T-helper 2 cell treated with Interferon-gamma antibody and Interleukin-4, amounts not matched to agents 100 ng/mL and 5 ng/mL, for 36 hours (primary cell): Measurements from ENCODE around the gene CALN1. TPM values are rescaled to one million over a fixed set of nuclear protein-coding genes. Genes with fewer than 3 reads are reported as not detected.

Experiments used
- intact Hi-C: fragments of 100-400 bp; cut with micrococcal nuclease; formaldehyde crosslinking; loops from one replicate; pipeline ENCODE4 v1.15.1; 2023
- total RNA-seq: library from RNA; stranded (reverse); gene quantifications from 2 replicates; pipeline ENCODE4 v1.2.3, GENCODE V29; 2022

Gene CALN1
- total RNA-seq, 1 donor from 2014 or later, result not detected

DNA sequence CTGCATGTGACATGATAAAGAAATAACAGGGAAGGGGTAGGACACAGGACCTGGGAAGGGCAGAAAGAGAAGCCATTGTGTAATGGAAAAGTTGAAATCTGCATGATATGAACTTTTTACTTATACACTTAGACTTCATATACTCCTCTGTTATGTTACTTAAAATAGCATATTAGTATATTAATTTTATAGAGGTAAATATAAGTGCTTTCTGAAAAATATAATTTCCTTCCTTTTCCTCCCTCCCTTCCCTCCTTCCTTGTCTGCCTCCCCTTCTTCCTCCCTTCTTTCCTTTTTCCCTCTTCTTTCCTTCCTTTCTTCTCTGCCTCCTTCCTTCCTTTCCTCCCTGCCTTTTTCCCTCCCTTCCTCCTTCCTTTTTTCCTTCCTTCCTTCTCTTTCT, 363.7 kb downstream of the CALN1 start:
- intact Hi-C loops, result no loop called here

GRCh38 chr7:72042855-72043254, 369.3 kb downstream of the CALN1 start:
- intact Hi-C loops, result no loop called here

DNA sequence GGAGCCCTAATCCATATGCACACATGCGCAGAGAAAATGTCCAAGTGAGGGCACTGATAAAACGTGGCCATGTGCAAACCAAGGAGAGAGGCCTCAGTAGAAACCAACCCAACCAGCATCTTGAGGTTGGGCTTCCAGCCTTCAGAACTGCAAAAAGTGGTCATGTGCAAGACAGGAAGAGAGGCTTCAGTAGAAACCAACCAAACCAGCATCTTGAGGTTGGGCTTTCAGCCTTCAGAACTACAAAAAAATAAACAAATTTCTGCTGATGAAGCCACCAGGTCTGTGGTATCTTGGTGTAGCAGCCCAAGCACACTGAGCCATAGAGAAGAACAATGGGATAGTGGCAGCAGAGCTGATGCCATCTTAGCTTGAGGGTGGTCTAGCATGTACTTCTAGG, 371.5 kb downstream of the CALN1 start:
- intact Hi-C loops, result no loop called here

GRCh38 chr7:72039460-72039859, 372.7 kb downstream of the CALN1 start:
- intact Hi-C loops, result no loop called here

DNA sequence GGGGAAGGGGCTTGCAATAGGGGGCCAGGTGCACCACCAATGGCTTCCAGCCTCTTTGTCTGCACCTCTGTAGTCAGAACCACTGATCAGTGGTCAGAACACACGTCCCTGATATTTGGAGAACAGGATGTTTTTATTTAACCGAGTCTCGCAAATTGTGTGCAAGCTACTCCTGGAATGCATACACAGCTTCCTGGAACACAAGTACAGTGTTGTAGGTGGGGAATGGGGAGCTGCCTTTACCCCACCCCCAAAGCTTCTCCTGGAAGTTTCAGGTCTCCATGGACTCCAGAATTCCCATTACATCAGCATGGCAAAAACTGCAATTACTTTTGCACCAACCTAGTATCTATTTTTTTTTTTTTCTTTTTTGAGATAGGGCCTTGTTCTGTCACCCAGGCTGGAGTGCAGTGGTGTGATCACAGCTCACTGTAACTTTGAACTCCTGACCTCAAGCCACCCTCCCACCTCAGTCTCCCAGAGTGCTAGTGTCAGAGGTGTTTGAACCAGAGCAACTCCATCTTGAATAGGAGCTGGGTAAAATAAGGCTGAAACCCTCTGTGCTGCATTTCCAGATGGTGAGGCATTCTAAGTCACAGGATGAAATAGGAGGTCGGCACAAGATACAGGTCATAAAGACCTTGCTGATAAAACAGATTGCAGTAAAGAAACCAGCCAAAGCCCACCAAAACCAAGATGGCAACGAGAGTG, 374.0 kb downstream of the CALN1 start:
- intact Hi-C loops, result no loop called here

- intact Hi-C loops, result no loop called here
Observed at GRCh38 chr7:72037516-72037915, 374.6 kb downstream of the CALN1 start.

DNA sequence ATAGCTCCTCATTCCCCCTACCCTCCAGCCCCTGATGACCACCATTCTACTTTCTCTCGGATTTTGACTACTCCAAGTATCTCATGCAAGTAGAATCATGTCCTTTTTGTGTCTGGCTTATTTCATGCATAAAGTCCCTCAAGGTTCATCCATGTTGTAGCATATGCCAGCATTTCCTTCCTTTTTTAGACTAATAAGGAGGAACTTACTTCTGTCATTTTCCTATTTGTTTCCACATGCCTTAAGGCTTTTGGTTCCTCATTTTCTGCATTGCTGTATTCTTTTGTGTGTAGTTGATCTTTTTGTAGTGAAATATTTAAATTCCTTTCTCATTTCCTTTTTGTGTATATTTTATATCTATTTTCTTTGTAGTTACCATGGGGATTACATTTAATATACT, 376.9 kb downstream of the CALN1 start:
- intact Hi-C loops, result no loop called here

- intact Hi-C loops, result no loop called here
Observed at GRCh38 chr7:72032934-72033333, 379.2 kb downstream of the CALN1 start.

GRCh38 chr7:72030994-72031667, 381.0 kb downstream of the CALN1 start:
- intact Hi-C loops, result no loop called here

DNA sequence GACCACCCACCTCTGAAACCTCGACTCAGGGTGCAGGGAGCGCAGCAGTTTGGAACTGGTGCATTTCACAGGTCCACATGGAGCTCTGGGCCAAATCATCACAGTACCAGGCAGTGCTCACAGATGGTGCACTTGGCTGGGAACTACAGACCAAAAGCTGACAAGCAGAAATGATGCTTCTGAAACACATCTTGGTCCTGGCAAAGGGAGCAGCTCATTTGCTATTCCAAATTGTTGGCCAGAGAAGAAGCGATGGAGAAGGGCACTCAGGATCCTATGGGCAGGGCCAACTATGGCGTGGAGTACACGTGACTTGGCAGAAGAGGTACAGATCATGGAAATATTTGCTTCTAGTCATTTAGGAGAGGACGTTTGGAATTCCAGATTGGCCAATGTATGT, 383.9 kb downstream of the CALN1 start:
- intact Hi-C loops, result no loop called here

GRCh38 chr7:72025381-72025960, 386.7 kb downstream of the CALN1 start:
- intact Hi-C loops, result no loop called here

GRCh38 chr7:72023926-72024325, 388.2 kb downstream of the CALN1 start:
- intact Hi-C loops, result no loop called here

DNA sequence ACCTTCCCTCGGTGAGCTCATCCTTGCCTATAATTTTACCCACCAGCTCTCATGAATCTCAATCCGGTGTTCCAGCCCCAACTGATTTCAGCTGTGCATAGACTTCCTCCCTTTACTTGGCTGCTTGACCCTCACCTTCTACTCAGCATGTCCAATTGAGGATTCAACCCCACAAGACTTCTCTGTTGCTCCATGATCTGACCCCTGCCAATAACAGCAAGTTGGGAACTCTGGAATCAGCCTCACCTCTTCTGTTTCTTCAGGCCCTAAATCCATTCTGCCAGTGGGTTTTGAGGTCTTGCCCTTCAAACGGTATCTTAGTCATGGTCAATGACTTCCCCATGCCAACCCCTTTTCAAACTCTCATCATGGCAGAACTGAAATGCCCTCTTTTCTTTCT, 390.4 kb downstream of the CALN1 start:
- intact Hi-C loops, result no loop called here

- intact Hi-C loops, result no loop called here
Observed at GRCh38 chr7:72020311-72020710, 391.8 kb downstream of the CALN1 start.

DNA sequence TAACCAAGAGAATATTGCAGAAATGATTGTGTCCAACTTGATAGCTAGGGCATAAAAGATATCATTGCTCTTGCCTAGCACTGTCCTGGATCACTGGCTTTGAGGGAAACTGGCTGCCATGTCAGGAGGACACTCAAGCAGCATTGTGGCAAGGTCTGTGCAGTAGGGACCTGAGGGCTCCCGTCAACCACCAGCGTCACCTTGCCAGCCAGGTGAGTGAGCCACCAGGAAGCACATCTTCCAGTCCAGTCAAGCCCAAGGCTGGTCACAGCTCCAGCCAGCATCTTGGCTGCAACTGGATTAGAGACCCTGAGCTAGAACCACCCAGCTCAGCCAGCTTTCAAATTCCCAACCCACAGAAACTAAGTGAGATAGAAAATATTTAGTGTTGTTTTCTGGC, 392.7 kb downstream of the CALN1 start:
- intact Hi-C loops, result no loop called here

- intact Hi-C loops, result no loop called here
Observed at GRCh38 chr7:72017756-72018155, 394.4 kb downstream of the CALN1 start.

- intact Hi-C loops, result no loop called here
Observed at GRCh38 chr7:72016574-72016973, 395.6 kb downstream of the CALN1 start.

GRCh38 chr7:72015136-72015535, 397.0 kb downstream of the CALN1 start:
- intact Hi-C loops, result no loop called here

DNA sequence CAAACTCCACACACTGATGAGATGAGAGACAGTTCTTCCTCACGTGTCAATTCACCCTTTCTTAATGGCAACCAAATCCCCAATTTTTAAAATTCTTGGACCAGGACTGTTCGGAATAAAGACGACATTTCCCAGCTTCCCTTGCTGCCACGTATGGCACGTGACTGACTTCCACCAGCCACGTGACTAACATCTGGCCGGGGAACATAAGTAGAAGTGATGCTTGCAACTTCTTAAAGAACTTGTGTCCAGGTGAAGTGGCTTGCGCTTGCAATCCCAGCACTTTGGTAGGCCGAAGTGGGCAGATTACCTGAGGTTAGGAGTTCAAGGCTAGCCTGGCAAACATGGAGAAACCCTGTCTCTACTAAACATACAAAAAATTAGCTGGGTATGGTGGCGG, 405.1 kb downstream of the CALN1 start:
- intact Hi-C loops, result no loop called here

GRCh38 chr7:72003236-72003635, 408.9 kb downstream of the CALN1 start:
- intact Hi-C loops, result no loop called here

DNA sequence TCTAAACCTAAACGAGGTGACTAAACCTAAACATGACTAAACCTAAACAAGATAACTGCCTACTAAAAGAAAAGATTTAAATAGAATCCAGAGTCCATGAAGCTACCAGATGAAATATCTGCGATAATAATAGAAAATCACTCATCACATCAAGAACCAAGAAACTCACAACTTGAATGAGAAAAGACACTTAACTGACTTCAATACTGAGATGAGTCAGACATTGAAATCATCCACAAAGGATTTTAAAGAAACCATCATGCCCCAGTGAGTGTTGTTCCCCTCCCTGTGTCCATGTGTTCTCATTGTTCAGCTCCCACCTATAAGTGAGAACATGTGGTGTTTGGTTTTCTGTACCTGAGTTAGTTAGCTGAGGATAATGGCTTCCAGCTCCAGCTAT, 416.0 kb downstream of the CALN1 start:
- intact Hi-C loops, result no loop called here

GRCh38 chr7:71995111-71995510, 417.0 kb downstream of the CALN1 start:
- intact Hi-C loops, result no loop called here

- intact Hi-C loops, result no loop called here
Observed at GRCh38 chr7:71991586-71991985, 420.6 kb downstream of the CALN1 start.
